Measurements from ENCODE around the gene CA10. TPM values are rescaled to one million over a fixed set of nuclear protein-coding genes. Genes with fewer than 3 reads are reported as not detected.

The CA10 gene
- polyA plus RNA-seq, 1 donor from 2014 or later, result 6.2 TPM

DNA sequence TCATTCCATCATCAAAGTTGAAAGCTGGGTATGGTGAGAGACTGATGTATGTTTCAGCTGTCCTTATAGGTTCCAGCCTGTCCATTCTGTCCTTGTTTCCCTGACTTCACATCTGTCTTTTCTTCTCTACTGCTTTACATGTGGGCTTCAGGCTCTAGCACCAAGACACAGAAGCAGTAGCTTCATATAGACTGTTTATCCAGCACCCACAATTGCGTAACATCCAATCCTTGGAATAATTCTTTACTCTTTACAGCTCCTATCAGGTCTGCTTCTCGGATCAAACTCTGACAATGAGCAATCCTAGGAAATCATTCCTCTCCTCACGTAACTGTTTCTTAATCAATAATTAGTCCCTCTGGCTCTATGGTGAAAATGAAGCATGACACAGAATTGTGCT lies 158.9 kb downstream of the CA10 start:
- Histone ChIP-seq H3K9me2 (ENCODE audit: insufficient read depth, low read length) (no peaks in the 10 kb centered on the region), H3K79me2 (replicated peaks; ENCODE audit: insufficient read depth, low read length) (no peaks in the 10 kb centered on the region), H3K4me2 (ENCODE audit: low read length) (no peak overlapping the region), H2AFZ (ENCODE audit: low read depth, low read length) (no peak overlapping the region), H3K36me3 (ENCODE audit: insufficient read depth, low read length) (no peaks in the 10 kb centered on the region), H3K4me3 (ENCODE audit: low read length) (no peak overlapping the region), H3K27me3 (ENCODE audit: insufficient read depth, low read depth, low read length) (no peaks in the 10 kb centered on the region), H4K20me1 (ENCODE audit: insufficient read depth) (no peaks in the 10 kb centered on the region), H3K27ac (ENCODE audit: low read length) (no peak overlapping the region), H3K9ac (ENCODE audit: low read length) (no peak overlapping the region), H3F3A (ENCODE audit: insufficient read depth, low read length, poor library complexity, severe bottlenecking) (no peaks in the 10 kb centered on the region), H3K9me3 (ENCODE audit: low read length) (no peaks in the 10 kb centered on the region)
- TF ChIP-seq CTCF (IDR thresholded peaks at IDR 0.05; ENCODE audit: poor library complexity, severe bottlenecking) (no peak), POLR2AphosphoS5 (IDR thresholded peaks at IDR 0.05) (no peak), REST (IDR thresholded peaks at IDR 0.05; ENCODE audit: borderline replicate concordance) (no peak), SMC3 (conservative IDR thresholded peaks at IDR 0.05; ENCODE audit: poor library complexity) (no peak), TAF1 (IDR thresholded peaks at IDR 0.05; ENCODE audit: low read depth) (no peak), EZH2 (IDR thresholded peaks at IDR 0.05; ENCODE audit: borderline replicate concordance, insufficient read depth, low read length, poor library complexity, severe bottlenecking) (no peak), MXI1 (conservative IDR thresholded peaks at IDR 0.05; ENCODE audit: poor library complexity, severe bottlenecking) (no peak), EP300 (conservative IDR thresholded peaks at IDR 0.05; ENCODE audit: poor library complexity, severe bottlenecking) (no peak), RAD21 (conservative IDR thresholded peaks at IDR 0.05) (no peak)

DNA sequence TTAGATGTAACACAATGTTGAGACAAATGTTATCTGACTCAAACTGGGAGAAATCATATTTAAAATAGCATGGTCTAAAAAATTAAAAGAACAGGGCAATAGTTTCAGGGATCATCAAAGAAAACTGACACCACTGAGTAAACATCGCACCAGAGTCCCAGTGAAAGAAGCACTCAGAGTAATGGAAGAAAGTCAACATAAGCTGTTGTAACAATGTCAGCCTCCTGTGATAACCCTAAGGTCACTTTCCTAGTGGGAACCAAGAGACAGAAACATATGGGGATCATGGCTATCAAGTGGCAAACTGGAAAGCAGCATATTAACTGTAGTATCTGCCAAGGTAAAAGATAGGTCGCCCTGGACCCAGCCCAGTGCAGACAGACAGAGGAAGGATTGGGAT lies 160.8 kb downstream of the CA10 start:
- no peaks in the 10 kb centered on the region for H3K9me2 ChIP-seq (ENCODE audit: insufficient read depth, low read length)
- TF ChIP-seq EP300 (conservative IDR thresholded peaks at IDR 0.05; ENCODE audit: poor library complexity, severe bottlenecking) (no peak), CTCF (IDR thresholded peaks at IDR 0.05; ENCODE audit: poor library complexity, severe bottlenecking) (no peak), MXI1 (conservative IDR thresholded peaks at IDR 0.05; ENCODE audit: poor library complexity, severe bottlenecking) (no peak), REST (IDR thresholded peaks at IDR 0.05; ENCODE audit: borderline replicate concordance) (no peak), TAF1 (IDR thresholded peaks at IDR 0.05; ENCODE audit: low read depth) (no peak), EZH2 (IDR thresholded peaks at IDR 0.05; ENCODE audit: borderline replicate concordance, insufficient read depth, low read length, poor library complexity, severe bottlenecking) (no peak), SMC3 (conservative IDR thresholded peaks at IDR 0.05; ENCODE audit: poor library complexity) (no peak), RAD21 (conservative IDR thresholded peaks at IDR 0.05) (no peak), POLR2AphosphoS5 (IDR thresholded peaks at IDR 0.05) (no peak)
- H3K27me3 ChIP-seq (ENCODE audit: insufficient read depth, low read depth, low read length), result no peaks in the 10 kb centered on the region
- H3K9me3 ChIP-seq (ENCODE audit: low read length), result no peaks in the 10 kb centered on the region
- no peaks in the 10 kb centered on the region for H4K20me1 ChIP-seq (ENCODE audit: insufficient read depth)
- no peaks in the 10 kb centered on the region for H3F3A ChIP-seq (ENCODE audit: insufficient read depth, low read length, poor library complexity, severe bottlenecking)
- H3K4me2 ChIP-seq (ENCODE audit: low read length), result no peak overlapping the region
- H2AFZ ChIP-seq (ENCODE audit: low read depth, low read length), result no peak overlapping the region
- H3K27ac ChIP-seq (ENCODE audit: low read length), result no peak overlapping the region
- no peaks in the 10 kb centered on the region for H3K79me2 ChIP-seq (replicated peaks; ENCODE audit: insufficient read depth, low read length)
- H3K36me3 ChIP-seq (ENCODE audit: insufficient read depth, low read length), result no peaks in the 10 kb centered on the region
- no peak overlapping the region for H3K4me3 ChIP-seq (ENCODE audit: low read length)
- no peak overlapping the region for H3K9ac ChIP-seq (ENCODE audit: low read length)
